NCI-H1417 (cell line): ENCODE measurements around the gene NAGLU.

ENCODE experiments used
- DNase-seq, 3 experiments: peaks; one replicate each; lab custom pipeline; 2025; lab: John Stamatoyannopoulos, UW

Gene NAGLU

GRCh38 chr17:42536048-42536371 lies at the start of gene NAGLU:
NAGLU (plus strand) TSS chr17:42536241; CDS start chr17:42536273, 32 bp downstream.
- peak; percentile 88 to 92 (median 92) for DNase-seq

GRCh38 chr17:42488032-42488431 lies 48.0 kb upstream of the NAGLU start:
- DNase-seq = no peak

- DNase-seq = no peak
Observed at GRCh38 chr17:42493319-42493718, 42.7 kb upstream of the NAGLU start.

- DNase-seq = no peak
Observed at GRCh38 chr17:42494673-42495072, 41.4 kb upstream of the NAGLU start.

- DNase-seq = no peak
Observed at GRCh38 chr17:42498828-42499227, 37.2 kb upstream of the NAGLU start.

- no peak for DNase-seq
Observed at GRCh38 chr17:42502091-42502490, 34.0 kb upstream of the NAGLU start.

GRCh38 chr17:42502926-42503325 lies 33.1 kb upstream of the NAGLU start:
- no peak for DNase-seq

GRCh38 chr17:42507671-42508070 lies 28.4 kb upstream of the NAGLU start:
- no peak for DNase-seq

- no peak for DNase-seq
Observed at GRCh38 chr17:42508426-42509165, 27.4 kb upstream of the NAGLU start.

GRCh38 chr17:42509409-42509808 lies 26.6 kb upstream of the NAGLU start:
- no peak for DNase-seq

GRCh38 chr17:42509841-42510240 lies 26.2 kb upstream of the NAGLU start:
- no peak for DNase-seq

GRCh38 chr17:42512246-42512645 lies 23.8 kb upstream of the NAGLU start:
- no peak for DNase-seq

- DNase-seq = no peak
Observed at GRCh38 chr17:42512733-42513251, 23.2 kb upstream of the NAGLU start.

- no peak for DNase-seq
Observed at GRCh38 chr17:42513686-42514085, 22.4 kb upstream of the NAGLU start.

GRCh38 chr17:42514279-42514678 lies 21.8 kb upstream of the NAGLU start:
- no peak for DNase-seq

- no peak for DNase-seq
Observed at GRCh38 chr17:42514867-42515266, 21.2 kb upstream of the NAGLU start.

- peak; percentile 21 to 54 (median 27) for DNase-seq
Observed at GRCh38 chr17:42517516-42517915, 18.5 kb upstream of the NAGLU start.

- DNase-seq = no peak
Observed at GRCh38 chr17:42518046-42518754, 17.8 kb upstream of the NAGLU start.

GRCh38 chr17:42518755-42519545 lies 17.1 kb upstream of the NAGLU start:
- DNase-seq = no peak

- DNase-seq = no peak
Observed at GRCh38 chr17:42519546-42520491, 16.2 kb upstream of the NAGLU start.

GRCh38 chr17:42520540-42520951 lies 15.5 kb upstream of the NAGLU start:
- DNase-seq = peak in 1 of 3 experiments; percentile 10
